Measurements from ENCODE around the gene DDX31.

DDX31 gene

GRCh38 chr9:132616725-132617124 lies 53.1 kb downstream of the DDX31 start:
- H3K4me3 ChIP-seq (ENCODE audit: low read depth, low read length), result no peak overlapping the region
- DNase-seq (ENCODE audit: low read depth), result no peak
- no peak for TF ChIP-seq CTCF (conservative IDR thresholded peaks at IDR 0.05; ENCODE audit: low read depth, low read length)

- no peak overlapping the region for H3K4me3 ChIP-seq (ENCODE audit: low read depth, low read length)
- no peak for DNase-seq (ENCODE audit: low read depth)
- TF ChIP-seq CTCF (conservative IDR thresholded peaks at IDR 0.05; ENCODE audit: low read depth, low read length), result no peak
These were observed 54.0 kb downstream of the DDX31 start for GRCh38 chr9:132615774-132616173.

GRCh38 chr9:132614324-132614723 lies 55.5 kb downstream of the DDX31 start:
- no peak overlapping the region for H3K4me3 ChIP-seq (ENCODE audit: low read depth, low read length)
- TF ChIP-seq CTCF (conservative IDR thresholded peaks at IDR 0.05; ENCODE audit: low read depth, low read length), result no peak
- DNase-seq (ENCODE audit: low read depth), result no peak

- no peak for TF ChIP-seq CTCF (conservative IDR thresholded peaks at IDR 0.05; ENCODE audit: low read depth, low read length)
- H3K4me3 ChIP-seq (ENCODE audit: low read depth, low read length), result no peak overlapping the region
- no peak for DNase-seq (ENCODE audit: low read depth)
These were observed 59.1 kb downstream of the DDX31 start for GRCh38 chr9:132610661-132611060.

- H3K4me3 ChIP-seq (ENCODE audit: low read depth, low read length), result no peak overlapping the region
- peak; percentile 79 for DNase-seq (ENCODE audit: low read depth)
- no peak for TF ChIP-seq CTCF (conservative IDR thresholded peaks at IDR 0.05; ENCODE audit: low read depth, low read length)
These were observed 60.0 kb downstream of the DDX31 start for GRCh38 chr9:132609829-132610228.

- no peak for DNase-seq (ENCODE audit: low read depth)
- no peak overlapping the region for H3K4me3 ChIP-seq (ENCODE audit: low read depth, low read length)
- TF ChIP-seq CTCF (conservative IDR thresholded peaks at IDR 0.05; ENCODE audit: low read depth, low read length), result no peak
These were observed 60.6 kb downstream of the DDX31 start for GRCh38 chr9:132609184-132609583.

GRCh38 chr9:132606066-132606465 lies 63.7 kb downstream of the DDX31 start:
- TF ChIP-seq CTCF (conservative IDR thresholded peaks at IDR 0.05; ENCODE audit: low read depth, low read length), result no peak
- DNase-seq (ENCODE audit: low read depth), result no peak
- no peak overlapping the region for H3K4me3 ChIP-seq (ENCODE audit: low read depth, low read length)

Measured in choroid plexus epithelial cell (primary cell).